Measurements from ENCODE around the gene KIAA0825. TPM values are rescaled to one million over a fixed set of nuclear protein-coding genes. Genes with fewer than 3 reads are reported as not detected.

Gene KIAA0825
- total RNA-seq, 1 donor from 2014 or later, result 5.8 TPM

DNA sequence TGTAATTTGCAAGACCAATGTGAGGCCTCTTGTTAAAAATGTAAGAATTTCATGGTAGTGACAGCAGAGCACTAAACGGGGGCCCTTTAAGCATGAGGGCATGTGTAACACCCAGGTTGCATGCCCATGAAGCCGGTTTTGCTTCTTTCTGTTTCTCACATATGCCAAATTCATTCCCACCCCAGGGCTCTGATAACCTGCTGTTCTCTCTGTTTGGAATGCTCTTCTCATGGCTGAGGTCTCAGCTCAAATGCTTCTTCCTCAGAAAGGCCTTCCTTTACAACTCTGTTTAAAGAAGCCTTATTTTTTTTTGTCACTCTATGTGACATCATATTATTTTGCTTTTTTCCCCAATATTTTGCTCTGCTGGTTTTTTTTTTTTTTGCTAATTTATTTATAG, 369.0 kb downstream of the KIAA0825 start:
- H3K36me3 Mint-ChIP-seq (ENCODE audit: insufficient read depth), result no peaks in the 10 kb centered on the region
- TF ChIP-seq, protein P1, sequence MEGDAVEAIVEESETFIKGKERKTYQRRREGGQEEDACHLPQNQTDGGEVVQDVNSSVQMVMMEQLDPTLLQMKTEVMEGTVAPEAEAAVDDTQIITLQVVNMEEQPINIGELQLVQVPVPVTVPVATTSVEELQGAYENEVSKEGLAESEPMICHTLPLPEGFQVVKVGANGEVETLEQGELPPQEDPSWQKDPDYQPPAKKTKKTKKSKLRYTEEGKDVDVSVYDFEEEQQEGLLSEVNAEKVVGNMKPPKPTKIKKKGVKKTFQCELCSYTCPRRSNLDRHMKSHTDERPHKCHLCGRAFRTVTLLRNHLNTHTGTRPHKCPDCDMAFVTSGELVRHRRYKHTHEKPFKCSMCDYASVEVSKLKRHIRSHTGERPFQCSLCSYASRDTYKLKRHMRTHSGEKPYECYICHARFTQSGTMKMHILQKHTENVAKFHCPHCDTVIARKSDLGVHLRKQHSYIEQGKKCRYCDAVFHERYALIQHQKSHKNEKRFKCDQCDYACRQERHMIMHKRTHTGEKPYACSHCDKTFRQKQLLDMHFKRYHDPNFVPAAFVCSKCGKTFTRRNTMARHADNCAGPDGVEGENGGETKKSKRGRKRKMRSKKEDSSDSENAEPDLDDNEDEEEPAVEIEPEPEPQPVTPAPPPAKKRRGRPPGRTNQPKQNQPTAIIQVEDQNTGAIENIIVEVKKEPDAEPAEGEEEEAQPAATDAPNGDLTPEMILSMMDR (IDR thresholded peaks at IDR 0.05; ENCODE audit: unreplicated experiment), result no peak
- H3K4me3 Mint-ChIP-seq (ENCODE audit: low read depth), result no peak overlapping the region
- H3K9me3 Mint-ChIP-seq (ENCODE audit: low read depth), result no peaks in the 10 kb centered on the region
- H3K4me1 Mint-ChIP-seq (ENCODE audit: low read depth), result peaks cover 2% of the 10 kb centered on the region
- no peak for DNase-seq (ENCODE audit: low spot score, unreplicated experiment)
- H3K27me3 Mint-ChIP-seq, result peaks cover 36% of the 10 kb centered on the region
- no peak overlapping the region for H3K27ac Mint-ChIP-seq

DNA sequence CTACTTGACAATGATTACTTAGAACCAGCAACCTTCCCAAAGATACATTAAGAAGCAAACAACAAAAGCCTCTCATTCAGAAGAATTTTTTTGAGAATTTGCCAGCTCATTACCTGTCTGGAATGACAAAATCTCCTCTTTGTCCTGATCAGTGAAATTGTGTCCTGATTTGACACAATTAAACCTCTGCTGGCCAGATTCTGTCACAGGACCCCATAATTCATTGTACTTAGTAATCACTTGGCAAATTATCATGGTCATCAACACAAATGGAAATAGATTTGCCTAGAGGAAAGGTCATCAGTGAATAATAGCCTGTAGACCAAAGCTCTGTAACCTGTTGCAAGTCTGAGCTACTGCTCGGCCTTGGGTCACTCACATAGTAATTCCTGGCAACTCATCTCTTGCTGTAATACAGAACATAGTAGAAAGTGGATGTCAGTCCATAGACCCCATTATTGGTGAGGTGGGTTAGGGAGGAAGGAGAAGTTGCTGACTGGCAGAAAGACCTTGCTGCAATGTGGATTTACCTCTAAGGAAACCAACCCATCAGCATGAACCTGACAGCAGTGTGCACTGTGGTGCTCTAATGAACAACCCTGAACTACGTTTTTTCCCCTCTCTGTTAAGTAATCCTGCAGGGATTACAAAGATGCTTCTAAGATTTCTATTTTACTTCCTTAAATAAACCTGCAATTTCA, 370.1 kb downstream of the KIAA0825 start:
- Mint-ChIP-seq H3K4me3 (ENCODE audit: low read depth) (no peak overlapping the region), H3K27me3 (peaks cover 39% of the 10 kb centered on the region), H3K4me1 (ENCODE audit: low read depth) (peaks cover 2% of the 10 kb centered on the region), H3K27ac (no peak overlapping the region), H3K9me3 (ENCODE audit: low read depth) (no peaks in the 10 kb centered on the region), H3K36me3 (ENCODE audit: insufficient read depth) (no peaks in the 10 kb centered on the region)
- TF ChIP-seq, protein P1 (IDR thresholded peaks at IDR 0.05; ENCODE audit: unreplicated experiment), result no peak
- DNase-seq (ENCODE audit: low spot score, unreplicated experiment), result no peak

DNA sequence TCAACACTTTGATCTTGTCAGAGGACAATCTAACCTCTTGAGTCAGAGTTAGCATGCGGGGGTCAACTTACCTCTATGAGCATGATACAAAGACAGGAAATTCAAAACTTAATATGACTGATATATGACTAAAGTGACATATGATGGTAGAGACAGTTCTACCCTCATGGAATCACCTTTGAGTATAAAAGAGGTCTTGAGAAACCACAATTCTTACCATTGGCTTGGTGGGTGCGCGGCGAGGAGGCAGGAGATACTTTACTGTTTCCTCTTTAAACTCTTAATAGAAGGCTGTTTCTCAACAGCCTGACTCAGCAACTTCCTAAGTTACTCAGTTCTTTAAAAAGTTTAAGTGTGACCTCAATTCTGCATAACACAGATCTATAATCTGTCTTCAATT, 372.8 kb downstream of the KIAA0825 start:
- Mint-ChIP-seq H3K4me1 (ENCODE audit: low read depth) (peaks cover under 1% of the 10 kb centered on the region), H3K9me3 (ENCODE audit: low read depth) (no peaks in the 10 kb centered on the region), H3K27me3 (peaks cover 48% of the 10 kb centered on the region), H3K36me3 (ENCODE audit: insufficient read depth) (no peaks in the 10 kb centered on the region), H3K27ac (no peak overlapping the region), H3K4me3 (ENCODE audit: low read depth) (no peak overlapping the region)
- no peak for DNase-seq (ENCODE audit: low spot score, unreplicated experiment)
- TF ChIP-seq, protein P1 (IDR thresholded peaks at IDR 0.05; ENCODE audit: unreplicated experiment), result no peak

DNA sequence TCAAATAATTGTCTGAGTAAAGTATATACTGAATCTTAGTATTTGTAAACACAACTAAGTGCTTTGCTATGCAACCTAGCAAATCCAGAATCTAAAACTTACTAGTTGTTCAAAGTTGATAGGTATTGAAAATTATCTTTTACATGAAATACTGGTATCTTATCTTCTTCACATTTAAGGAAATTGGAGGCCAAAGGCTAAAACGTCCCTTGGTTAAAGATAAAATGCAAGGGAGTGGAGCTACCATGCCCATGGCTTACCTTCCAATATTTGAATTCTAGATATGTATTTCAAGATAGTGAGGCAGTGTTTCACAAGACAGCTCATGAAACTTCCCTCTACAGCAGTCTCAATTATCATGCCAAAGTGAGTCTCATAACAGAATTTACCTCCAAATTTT, 373.5 kb downstream of the KIAA0825 start:
- no peak for DNase-seq (ENCODE audit: low spot score, unreplicated experiment)
- Mint-ChIP-seq H3K27ac (no peak overlapping the region), H3K36me3 (ENCODE audit: insufficient read depth) (no peaks in the 10 kb centered on the region), H3K4me3 (ENCODE audit: low read depth) (no peak overlapping the region), H3K27me3 (peaks cover 48% of the 10 kb centered on the region), H3K4me1 (ENCODE audit: low read depth) (peaks cover 4% of the 10 kb centered on the region), H3K9me3 (ENCODE audit: low read depth) (no peaks in the 10 kb centered on the region)
- TF ChIP-seq, protein P1 (IDR thresholded peaks at IDR 0.05; ENCODE audit: unreplicated experiment), result no peak

DNA sequence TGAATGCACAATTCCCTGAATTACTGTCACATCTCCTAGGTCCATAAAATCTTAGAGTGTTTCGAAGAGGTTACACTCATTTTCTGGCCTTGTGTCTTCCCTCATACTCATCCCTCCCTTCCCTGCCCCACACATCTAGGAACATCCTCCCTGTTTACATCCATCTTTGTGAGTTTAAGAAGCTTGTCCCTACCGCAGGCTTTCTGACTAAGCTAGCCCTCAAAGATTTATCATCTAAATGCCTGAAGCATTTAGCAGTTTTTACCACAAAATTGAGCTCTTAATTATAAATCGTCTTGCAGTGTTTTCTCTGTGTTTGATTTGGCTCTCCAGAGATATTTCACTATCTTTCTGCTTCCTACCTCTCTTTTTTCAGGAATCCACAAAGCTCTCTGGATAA, 374.8 kb downstream of the KIAA0825 start:
- DNase-seq (ENCODE audit: low spot score, unreplicated experiment), result no peak
- H3K4me1 Mint-ChIP-seq (ENCODE audit: low read depth), result peaks cover 4% of the 10 kb centered on the region
- H3K27ac Mint-ChIP-seq, result no peak overlapping the region
- no peak overlapping the region for H3K4me3 Mint-ChIP-seq (ENCODE audit: low read depth)
- peaks cover 41% of the 10 kb centered on the region for H3K27me3 Mint-ChIP-seq
- H3K36me3 Mint-ChIP-seq (ENCODE audit: insufficient read depth), result no peaks in the 10 kb centered on the region
- TF ChIP-seq, protein P1 (IDR thresholded peaks at IDR 0.05; ENCODE audit: unreplicated experiment), result no peak
- H3K9me3 Mint-ChIP-seq (ENCODE audit: low read depth), result no peaks in the 10 kb centered on the region

All from progenitor cell of endocrine pancreas (in vitro differentiated cells).